SK-N-SH (cell line): Measurements from ENCODE around the gene TSPAN10. TPM values are rescaled to one million over a fixed set of nuclear protein-coding genes. Genes with fewer than 3 reads are reported as not detected.

Source experiments
- CTCF ChIA-PET: fragments of 300-600, 350-600 bp; formaldehyde crosslinking; extraction: SDS; loops from one replicate; lab custom pipeline; 2021; lab: Yijun Ruan, JAX
- POLR2A ChIA-PET: fragments of 350-600 bp; sonication (Branson Sonifier 250); formaldehyde crosslinking; extraction: SDS; loops from one replicate; lab custom pipeline; 2020; ENCODE audit warnings: antibody characterized with exemption, inconsistent platforms; lab: Yijun Ruan, JAX
- DNase-seq: peaks from one replicate; pipeline ENCODE4 v3.0.0; 2012
- H2AFZ ChIP-seq: fragments of 200-600 bp; sonication (generic); 2 replicates; pipeline ENCODE4 v1.8.1; 2016; ENCODE audit warnings: antibody characterized with exemption, mild to moderate bottlenecking, low read depth
- H3F3A ChIP-seq: fragments of 200-600 bp; sonication (generic); replicated peaks from 2 replicates; pipeline ENCODE3; 2016; ENCODE audit warnings: antibody characterized with exemption, mild to moderate bottlenecking; ENCODE audit not compliant: insufficient read depth
- H3K27ac ChIP-seq, 2 experiments: fragments of 200-500 bp in 1 of 2; fragments of 200-600 bp in 1 of 2; sonication (Bioruptor generic) in 1 of 2; sonication (generic), shearing (Covaris generic) in 1 of 2; 2 replicates each; pipeline versions ENCODE4 v1.5.1 to v1.6.1; 2014 to 2016; ENCODE audit warnings: low read depth in 2 of 2, inconsistent platforms in 1 of 2, low read length in 1 of 2, mild to moderate bottlenecking in 1 of 2, mixed read lengths in 1 of 2
- H3K27me3 ChIP-seq: fragments of 200-600 bp; sonication (generic), shearing (Covaris generic); 2 replicates; pipeline ENCODE4 v1.6.1; 2016; ENCODE audit warnings: mixed run types; ENCODE audit not compliant: insufficient read depth
- H3K36me3 ChIP-seq, 2 experiments: fragments of 200-500 bp in 1 of 2; fragments of 200-600 bp in 1 of 2; sonication (Bioruptor generic) in 1 of 2; sonication (generic) in 1 of 2; replicated peaks in 1 of 2; 2 replicates each; pipeline versions ENCODE3 to v1.5.1; 2014 to 2016; ENCODE audit warnings: low read length in 1 of 2, mild to moderate bottlenecking in 1 of 2; ENCODE audit not compliant: insufficient read depth in 2 of 2, control insufficient read depth in 1 of 2
- H3K4me1 ChIP-seq, 2 experiments: fragments of 200-500 bp in 1 of 2; fragments of 200-600 bp in 1 of 2; sonication (Bioruptor generic) in 1 of 2; sonication (generic), shearing (Covaris generic) in 1 of 2; 2 replicates each; pipeline versions ENCODE4 v1.5.1 to v1.6.1; 2014 to 2016; ENCODE audit warnings: low read depth in 1 of 2, low read length in 1 of 2, mixed run types in 1 of 2; ENCODE audit not compliant: insufficient read depth in 2 of 2, control insufficient read depth in 1 of 2
- H3K4me2 ChIP-seq: fragments of 200-600 bp; sonication (generic), shearing (Covaris generic); 2 replicates; pipeline ENCODE4 v1.6.1; 2017; ENCODE audit warnings: mixed run types
- H3K4me3 ChIP-seq, 2 experiments: fragments of 200-500 bp in 1 of 2; fragments of 200-600 bp in 1 of 2; sonication (Bioruptor generic) in 1 of 2; sonication (generic), shearing (Covaris generic) in 1 of 2; 2 replicates each; pipeline versions ENCODE4 v1.5.1 to v1.8.1; 2014 to 2016; ENCODE audit warnings: low read depth in 2 of 2, inconsistent platforms in 1 of 2, low read length in 1 of 2, mild to moderate bottlenecking in 1 of 2, mixed read lengths in 1 of 2, moderate library complexity in 1 of 2
- H3K79me2 ChIP-seq: fragments of 200-600 bp; sonication (generic); 2 replicates; pipeline ENCODE4 v1.8.1; 2017; ENCODE audit warnings: mild to moderate bottlenecking; ENCODE audit not compliant: insufficient read depth
- H3K9ac ChIP-seq: fragments of 200-600 bp; sonication (generic); 2 replicates; pipeline ENCODE4 v1.6.1; 2017; ENCODE audit warnings: mixed run types
- H3K9me2 ChIP-seq: fragments of 200-600 bp; sonication (generic); 2 replicates; pipeline ENCODE4 v1.6.1; 2017; ENCODE audit warnings: mixed run types
- H3K9me3 ChIP-seq: fragments of 200-600 bp; sonication (generic); 2 replicates; pipeline ENCODE4 v1.6.1; 2017; ENCODE audit warnings: mixed run types, mild to moderate bottlenecking, moderate library complexity
- H4K20me1 ChIP-seq: fragments of 200-600 bp; sonication (generic); 2 replicates; pipeline ENCODE4 v1.6.1; 2017; ENCODE audit warnings: mild to moderate bottlenecking, mixed run types; ENCODE audit not compliant: insufficient read depth
- CHD2 ChIP-seq: fragments of 150-350 bp; IDR thresholded peaks from 2 replicates; pipeline ENCODE4 v1.6.1; 2018; ENCODE audit warnings: low read length; ENCODE audit not compliant: partially characterized antibody
- CTCF ChIP-seq: fragments of 200-600 bp; sonication (generic); IDR thresholded peaks from 2 replicates; pipeline ENCODE4 v1.6.1; 2017; ENCODE audit warnings: antibody characterized with exemption, mild to moderate bottlenecking, moderate library complexity
- GABPA ChIP-seq: IDR thresholded peaks from 2 replicates; pipeline ENCODE4 v1.4.0; 2012; ENCODE audit warnings: low read depth, mild to moderate bottlenecking
- JUND ChIP-seq: IDR thresholded peaks from 2 replicates; pipeline ENCODE4 v1.4.0; 2012
- NRF1 ChIP-seq: IDR thresholded peaks from 2 replicates; pipeline ENCODE4 v1.6.1; 2012; ENCODE audit warnings: low read depth, mild to moderate bottlenecking, low read length
- TCF12 ChIP-seq: IDR thresholded peaks from 2 replicates; pipeline ENCODE4 v1.4.0; 2012
- YY1 ChIP-seq: IDR thresholded peaks from 2 replicates; pipeline ENCODE4 v1.4.0; 2012; ENCODE audit warnings: low read depth, mild to moderate bottlenecking
- WGBS: methylation state at CpG from one replicate; pipeline ENCODE4 v1.1.6; 2017; ENCODE audit warnings: low lambda C conversion rate; 5-methylcytosine and 5-hydroxymethylcytosine counted together
- polyA plus RNA-seq, 3 experiments: library from polyadenylated mRNA; depleted of rRNA; stranded (reverse); fragments of >200 nt; gene quantifications; 2 replicates each; pipeline ENCODE4 v1.2.3, GENCODE V29; 2012
- TF ChIP-seq, protein P1 (sequence below): IDR thresholded peaks from 2 replicates; pipeline ENCODE4; 2012
- TF ChIP-seq, protein P2 (sequence below): fragments of 150-350 bp; IDR thresholded peaks from 2 replicates; pipeline ENCODE4 v1.6.1; 2017; ENCODE audit warnings: antibody characterized with exemption, low read length, low read depth, borderline replicate concordance
- TF ChIP-seq, protein P3 (sequence below): IDR thresholded peaks from 2 replicates; pipeline ENCODE4 v1.4.0; 2012; ENCODE audit warnings: low read depth, borderline replicate concordance

Gene TSPAN10
- polyA plus RNA-seq, 1 of the 3 experiments (the other 2 are of a cell fraction), result 6.0 TPM

GRCh38 chr17:81612172-81612970 is 24.6 kb upstream of the TSPAN10 start:
- no peaks in the 10 kb centered on the region for H3K9me2 ChIP-seq
- no peaks in the 10 kb centered on the region for H3K27me3 ChIP-seq
- H3K36me3 ChIP-seq, result peaks cover 58 to 68% of the 10 kb centered on the region in 2 experiments
- POLR2A ChIA-PET, result interaction anchor here (0.6 kb wide), 1 partner anchor 181 kb away, joined by 3 read pairs; no protein-coding TSS in a partner anchor
- H3K79me2 ChIP-seq, result peaks cover 100% of the 10 kb centered on the region
- no peak overlapping the region for H3K27ac ChIP-seq
- H3F3A ChIP-seq, result peaks cover 14% of the 10 kb centered on the region
- CTCF ChIA-PET, result interaction anchor here (1.1 to 2.8 kb wide), 2 partner anchors 11 to 60 kb away, joined by 3 to 22 read pairs; partner anchors contain the start of gene FAAP100
- no peak overlapping the region for H3K4me3 ChIP-seq
- peaks cover 79% of the 10 kb centered on the region for H4K20me1 ChIP-seq
- no peak overlapping the region for H3K9ac ChIP-seq
- H3K4me2 ChIP-seq, result no peak overlapping the region
- WGBS, result 92% methylated on average over 16 of the region's 16 CpGs
- no peak overlapping the region for H2AFZ ChIP-seq
- no peaks in the 10 kb centered on the region for H3K9me3 ChIP-seq
- no peaks in the 10 kb centered on the region for H3K4me1 ChIP-seq
- no peak for DNase-seq
- TF ChIP-seq, protein P1, sequence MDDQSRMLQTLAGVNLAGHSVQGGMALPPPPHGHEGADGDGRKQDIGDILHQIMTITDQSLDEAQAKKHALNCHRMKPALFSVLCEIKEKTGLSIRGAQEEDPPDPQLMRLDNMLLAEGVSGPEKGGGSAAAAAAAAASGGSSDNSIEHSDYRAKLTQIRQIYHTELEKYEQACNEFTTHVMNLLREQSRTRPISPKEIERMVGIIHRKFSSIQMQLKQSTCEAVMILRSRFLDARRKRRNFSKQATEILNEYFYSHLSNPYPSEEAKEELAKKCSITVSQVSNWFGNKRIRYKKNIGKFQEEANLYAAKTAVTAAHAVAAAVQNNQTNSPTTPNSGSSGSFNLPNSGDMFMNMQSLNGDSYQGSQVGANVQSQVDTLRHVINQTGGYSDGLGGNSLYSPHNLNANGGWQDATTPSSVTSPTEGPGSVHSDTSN, result no peak
- TF ChIP-seq NRF1, result no peak
- TF ChIP-seq GABPA, result no peak
- TF ChIP-seq CTCF, result no peak
- no peak for TF ChIP-seq JUND
- no peak for TF ChIP-seq CHD2
- no peak for TF ChIP-seq YY1

GRCh38 chr17:81615401-81615930 is 21.5 kb upstream of the TSPAN10 start:
- CTCF ChIA-PET, result interaction anchor here (1.1 to 2.6 kb wide), 2 partner anchors 14 to 63 kb away, joined by 4 to 17 read pairs; partner anchors contain the start of gene FAAP100
- WGBS, result 92% methylated on average over 4 of the region's 4 CpGs
- POLR2A ChIA-PET, result no interaction called here

More at GRCh38 chr17:81615401-81615930, 21.5 kb upstream of the TSPAN10 start:
- DNase-seq, result no peak
- TF ChIP-seq, protein P2, sequence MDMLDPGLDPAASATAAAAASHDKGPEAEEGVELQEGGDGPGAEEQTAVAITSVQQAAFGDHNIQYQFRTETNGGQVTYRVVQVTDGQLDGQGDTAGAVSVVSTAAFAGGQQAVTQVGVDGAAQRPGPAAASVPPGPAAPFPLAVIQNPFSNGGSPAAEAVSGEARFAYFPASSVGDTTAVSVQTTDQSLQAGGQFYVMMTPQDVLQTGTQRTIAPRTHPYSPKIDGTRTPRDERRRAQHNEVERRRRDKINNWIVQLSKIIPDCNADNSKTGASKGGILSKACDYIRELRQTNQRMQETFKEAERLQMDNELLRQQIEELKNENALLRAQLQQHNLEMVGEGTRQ, result no peak
- TF ChIP-seq NRF1 (no peak), YY1 (no peak), TCF12 (no peak)
- TF ChIP-seq, protein P3, sequence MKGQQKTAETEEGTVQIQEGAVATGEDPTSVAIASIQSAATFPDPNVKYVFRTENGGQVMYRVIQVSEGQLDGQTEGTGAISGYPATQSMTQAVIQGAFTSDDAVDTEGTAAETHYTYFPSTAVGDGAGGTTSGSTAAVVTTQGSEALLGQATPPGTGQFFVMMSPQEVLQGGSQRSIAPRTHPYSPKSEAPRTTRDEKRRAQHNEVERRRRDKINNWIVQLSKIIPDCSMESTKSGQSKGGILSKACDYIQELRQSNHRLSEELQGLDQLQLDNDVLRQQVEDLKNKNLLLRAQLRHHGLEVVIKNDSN, result no peak
- H3K79me2 ChIP-seq, result peaks cover 91% of the 10 kb centered on the region
- H3F3A ChIP-seq, result peaks cover 3% of the 10 kb centered on the region
- no peak overlapping the region for H3K4me3 ChIP-seq
- H3K4me2 ChIP-seq, result no peak overlapping the region
- peaks cover 40 to 55% of the 10 kb centered on the region in 2 experiments for H3K36me3 ChIP-seq
- no peaks in the 10 kb centered on the region for H3K27me3 ChIP-seq
- no peak overlapping the region for H3K27ac ChIP-seq
- H3K9me3 ChIP-seq, result no peaks in the 10 kb centered on the region
- no peaks in the 10 kb centered on the region for H3K9me2 ChIP-seq
- no peak overlapping the region for H2AFZ ChIP-seq
- H3K4me1 ChIP-seq, result no peaks in the 10 kb centered on the region
- H4K20me1 ChIP-seq, result peaks cover 71% of the 10 kb centered on the region
- H3K9ac ChIP-seq, result no peak overlapping the region
